NCI-H2196 (cell line): Measurements from ENCODE around the gene CSRP3.

Experiments
- DNase-seq: peaks from one replicate; lab custom pipeline; 2025; ENCODE audit not compliant: unreplicated experiment; lab: John Stamatoyannopoulos, UW

Gene CSRP3

DNA sequence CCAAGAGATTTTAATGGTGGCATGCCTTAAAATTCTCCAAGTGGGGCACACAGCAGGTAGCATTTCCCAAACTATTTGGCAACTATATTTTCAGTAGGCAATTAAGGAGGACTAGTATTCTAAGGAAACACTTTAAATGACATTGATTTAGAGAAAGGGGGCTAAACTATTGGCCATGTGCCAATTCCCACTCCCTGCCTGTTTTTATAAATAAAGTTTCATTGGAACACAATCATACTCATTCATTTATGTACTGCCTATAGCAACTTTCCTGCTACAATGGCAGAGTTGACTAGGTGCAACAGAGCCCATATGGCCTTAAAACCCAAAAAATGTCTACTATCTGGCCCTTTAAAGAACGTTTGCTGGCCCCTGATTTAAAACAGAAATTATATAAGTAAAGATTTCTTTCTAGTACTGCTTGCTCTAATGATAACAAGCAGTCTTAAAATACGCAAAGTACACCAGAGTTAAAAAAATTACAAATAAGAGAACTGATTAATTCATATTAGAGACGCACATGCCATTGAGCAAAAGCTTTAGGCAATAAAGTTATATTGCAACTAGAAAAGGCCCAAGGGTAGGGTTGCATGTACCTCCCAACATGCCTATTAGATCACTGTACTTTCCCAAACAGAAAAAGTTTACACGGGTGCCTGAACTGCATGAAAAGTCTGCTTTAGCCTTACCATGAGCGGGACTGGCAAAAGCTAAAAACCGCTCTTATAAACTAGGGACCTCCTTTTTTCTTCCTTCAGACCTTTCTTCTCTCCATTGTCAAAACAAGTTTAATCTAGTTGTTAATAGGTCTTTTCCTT is 24.8 kb upstream of the CSRP3 start:
- no peak for DNase-seq

DNA sequence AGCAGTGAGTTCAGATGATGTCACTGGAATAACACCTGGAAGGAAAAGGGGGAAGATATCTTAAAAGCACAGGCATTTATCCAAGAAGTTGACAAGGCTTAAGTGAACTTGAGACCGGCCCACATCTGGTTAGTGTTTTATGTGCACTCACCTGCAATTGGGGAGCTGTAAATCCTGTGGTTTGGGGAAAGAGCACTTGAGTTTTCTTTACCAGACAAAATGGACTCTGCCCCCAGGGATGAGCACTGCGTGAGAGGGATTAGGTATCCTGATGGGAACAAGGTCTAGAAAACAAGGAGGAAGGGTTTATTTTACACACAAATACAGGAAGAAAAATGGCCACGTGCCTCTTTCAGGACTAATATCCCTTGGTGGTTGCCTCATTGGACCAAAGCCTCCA is 23.8 kb upstream of the CSRP3 start:
- no peak for DNase-seq

DNA sequence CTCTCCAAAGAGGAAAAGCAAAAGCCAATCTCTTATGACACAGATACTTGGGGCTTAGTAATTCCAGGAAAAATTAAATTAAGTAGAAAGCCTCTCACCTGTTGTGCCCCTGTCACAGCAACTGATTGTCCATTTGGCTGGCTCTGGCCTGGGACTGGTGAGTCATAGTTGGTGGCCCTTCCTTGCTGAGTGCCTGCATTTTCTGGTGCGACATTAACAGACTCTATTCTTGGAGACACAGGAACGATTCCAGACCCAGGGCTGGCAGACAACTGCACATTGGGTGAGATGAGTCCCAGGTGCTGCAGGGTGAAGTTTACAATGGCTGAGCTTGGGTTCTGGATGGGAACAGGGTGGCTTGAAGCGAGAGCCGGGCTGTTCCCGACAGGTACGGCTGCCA is 23.3 kb upstream of the CSRP3 start:
- DNase-seq, result no peak

DNA sequence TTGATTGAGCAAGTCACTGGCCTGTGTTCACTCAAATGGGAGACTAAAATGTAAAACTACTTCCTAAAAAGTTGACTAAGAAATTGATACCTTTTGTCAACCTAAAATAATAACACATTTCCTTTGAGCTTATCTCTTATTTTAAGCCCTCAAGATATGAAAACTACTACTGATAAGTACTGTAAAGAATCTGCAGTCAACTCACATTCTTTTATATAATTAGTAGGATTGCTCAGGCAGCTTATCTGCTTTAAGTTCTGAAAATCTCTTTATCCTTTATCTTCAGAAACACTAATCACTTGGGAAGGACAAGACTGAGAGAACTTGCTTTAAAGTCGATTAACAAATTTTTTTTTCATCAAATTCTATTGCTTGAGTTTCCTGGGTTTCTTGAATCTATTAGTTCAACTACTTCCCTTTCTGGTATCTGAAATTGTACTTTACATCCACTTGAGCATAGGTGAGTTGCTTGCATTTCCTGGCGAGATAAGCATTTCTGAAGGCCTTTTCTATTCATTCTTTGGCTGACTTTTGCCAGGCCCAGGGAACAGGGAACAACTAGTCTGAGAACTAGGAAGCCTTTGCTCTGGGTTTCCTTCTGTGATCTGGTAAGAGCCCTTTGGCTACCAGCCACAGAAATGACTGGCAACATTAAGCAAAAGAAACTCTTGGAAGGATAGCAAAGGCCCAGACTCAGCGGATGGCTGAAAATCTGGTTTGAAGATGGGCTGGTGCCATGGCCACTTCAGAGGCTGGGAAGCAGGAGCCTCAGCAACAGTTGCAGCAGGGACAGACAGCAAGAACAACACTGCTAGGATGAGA is 19.3 kb upstream of the CSRP3 start:
- no peak for DNase-seq

DNA sequence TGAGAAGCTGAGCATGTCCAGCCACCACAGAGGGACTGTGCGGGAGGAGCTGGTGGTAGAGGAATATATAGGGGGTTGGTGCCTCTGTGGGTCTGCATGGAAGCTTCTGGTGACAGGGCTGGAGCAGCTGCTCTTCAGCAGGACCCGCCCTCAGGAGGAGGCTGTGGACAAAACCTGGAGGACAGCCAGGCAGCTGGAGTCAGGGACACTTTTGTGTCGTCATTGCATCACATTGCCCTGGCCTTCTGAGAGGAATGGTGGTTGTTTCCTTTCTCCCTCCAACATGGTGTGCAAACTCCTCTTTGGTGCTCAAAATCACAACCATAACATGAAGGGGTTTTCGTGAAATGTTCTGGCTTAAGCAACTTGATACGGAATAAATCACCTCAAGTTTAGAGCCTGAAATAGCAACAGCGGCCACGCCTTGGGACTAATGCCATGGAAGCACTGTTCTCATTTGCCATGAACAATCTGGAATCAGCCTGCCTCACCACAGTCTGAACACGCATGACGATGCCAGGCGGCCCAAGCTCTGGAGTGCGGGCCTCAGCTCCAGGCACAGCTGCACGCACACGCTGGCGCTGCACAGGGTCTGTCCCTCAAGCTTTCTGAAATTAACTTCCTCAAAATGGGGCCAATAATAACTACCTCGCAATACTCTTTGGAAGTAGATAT is 17.1 kb upstream of the CSRP3 start:
- DNase-seq, result peak; percentile 56

DNA sequence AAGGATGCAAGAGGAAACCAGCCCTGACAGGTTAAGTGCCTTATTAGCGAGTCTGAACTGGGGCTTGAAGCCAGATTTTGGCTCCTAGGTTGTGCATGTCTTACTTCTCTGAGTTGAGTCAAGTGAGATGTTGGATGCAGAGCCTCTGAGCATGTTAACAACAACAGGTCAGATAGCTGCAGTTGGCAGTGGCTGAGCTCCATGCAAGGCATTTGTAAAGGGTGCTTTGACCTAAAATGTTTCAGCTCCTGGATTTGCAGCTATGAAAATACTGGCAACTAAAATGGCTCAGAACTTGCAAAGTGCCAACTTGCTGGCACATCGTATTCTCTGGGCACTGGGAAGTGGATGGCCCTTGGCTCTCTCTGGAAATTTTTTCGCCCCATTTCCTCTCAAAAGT is 16.4 kb upstream of the CSRP3 start:
- DNase-seq, result no peak

DNA sequence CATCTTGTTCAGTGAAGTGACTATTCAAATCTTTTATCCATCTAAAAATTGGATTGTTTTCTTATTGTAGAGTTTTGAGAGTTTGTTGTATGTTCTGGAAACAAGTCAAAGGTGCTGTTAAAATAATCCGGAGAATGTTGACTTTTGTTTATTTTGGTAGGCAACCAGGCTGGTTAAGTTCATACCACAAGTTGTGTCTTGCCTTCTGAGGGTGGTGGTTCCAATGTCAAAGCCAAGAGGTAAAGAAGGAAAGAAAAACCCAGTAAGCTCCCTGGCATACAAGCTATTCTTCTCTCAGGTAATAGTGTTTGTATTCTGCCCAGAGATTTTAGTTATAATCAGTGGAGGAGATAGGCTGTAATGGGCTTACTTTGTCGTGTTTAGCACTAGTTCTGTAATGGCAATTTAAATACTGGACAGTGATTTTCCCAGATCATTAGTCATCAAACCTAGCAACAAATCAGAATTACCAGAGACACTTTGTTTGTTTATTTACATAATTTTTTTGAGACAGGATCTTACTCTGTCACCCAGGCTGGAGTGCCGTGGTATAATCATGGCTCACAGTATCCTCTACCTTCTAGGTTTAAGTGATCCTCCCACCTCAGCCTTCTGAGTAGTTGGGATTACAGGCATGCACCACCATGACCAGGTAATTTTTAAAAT is 15.1 kb upstream of the CSRP3 start:
- peak; percentile 18 for DNase-seq

DNA sequence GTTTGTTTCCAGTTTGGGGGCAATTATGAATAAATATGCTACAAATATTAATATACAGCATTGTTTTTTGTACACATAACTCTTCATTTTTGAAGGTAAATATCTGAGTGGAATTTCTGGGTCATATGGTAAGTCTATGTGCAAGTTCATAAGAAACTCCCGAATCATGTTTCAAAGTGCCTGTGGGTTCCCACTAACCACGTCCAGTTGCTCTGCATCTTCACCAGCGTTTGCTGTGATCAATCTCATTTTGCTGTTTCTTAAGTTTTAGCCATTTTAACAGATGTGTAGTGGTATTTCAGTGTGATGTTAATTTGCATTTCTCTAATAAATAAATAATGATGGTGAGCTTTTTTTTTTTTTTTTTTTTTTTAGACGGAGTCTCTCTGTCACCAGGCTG is 14.2 kb upstream of the CSRP3 start:
- no peak for DNase-seq

DNA sequence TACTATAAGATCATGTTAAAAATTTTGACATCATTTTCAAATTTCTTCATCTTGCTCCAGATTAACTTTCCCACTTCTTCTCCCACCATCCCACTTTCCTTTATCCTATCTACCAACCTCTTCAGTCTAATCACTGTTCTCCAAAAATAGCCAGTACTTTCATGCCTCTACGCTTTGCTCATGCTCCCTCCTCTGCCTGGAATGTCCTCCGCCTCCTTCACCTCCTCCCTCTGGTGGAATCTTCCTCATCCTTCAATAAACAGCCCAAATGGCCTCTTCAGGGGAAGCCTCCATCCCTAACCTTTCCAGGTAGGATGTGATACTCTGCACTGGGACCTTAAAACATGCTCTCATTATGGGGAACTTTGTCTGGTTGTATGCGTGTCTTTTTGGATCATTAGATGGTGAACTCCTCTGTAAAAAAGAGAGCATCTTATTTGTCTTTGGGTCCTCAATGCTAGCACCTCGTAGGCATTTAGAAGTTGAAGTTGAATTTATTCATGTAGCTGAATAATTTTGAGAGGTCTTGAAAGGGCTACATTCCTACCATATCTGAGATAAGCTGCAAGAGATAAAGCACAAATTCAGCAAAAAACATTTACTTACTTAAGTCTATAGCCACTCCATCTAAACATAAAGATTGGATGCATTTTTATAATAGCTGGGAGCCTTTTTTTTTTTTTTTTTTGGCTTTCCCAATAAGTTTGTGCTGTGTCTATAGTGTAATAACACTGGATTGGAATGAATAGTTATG is 8.0 kb upstream of the CSRP3 start:
- DNase-seq, result no peak

DNA sequence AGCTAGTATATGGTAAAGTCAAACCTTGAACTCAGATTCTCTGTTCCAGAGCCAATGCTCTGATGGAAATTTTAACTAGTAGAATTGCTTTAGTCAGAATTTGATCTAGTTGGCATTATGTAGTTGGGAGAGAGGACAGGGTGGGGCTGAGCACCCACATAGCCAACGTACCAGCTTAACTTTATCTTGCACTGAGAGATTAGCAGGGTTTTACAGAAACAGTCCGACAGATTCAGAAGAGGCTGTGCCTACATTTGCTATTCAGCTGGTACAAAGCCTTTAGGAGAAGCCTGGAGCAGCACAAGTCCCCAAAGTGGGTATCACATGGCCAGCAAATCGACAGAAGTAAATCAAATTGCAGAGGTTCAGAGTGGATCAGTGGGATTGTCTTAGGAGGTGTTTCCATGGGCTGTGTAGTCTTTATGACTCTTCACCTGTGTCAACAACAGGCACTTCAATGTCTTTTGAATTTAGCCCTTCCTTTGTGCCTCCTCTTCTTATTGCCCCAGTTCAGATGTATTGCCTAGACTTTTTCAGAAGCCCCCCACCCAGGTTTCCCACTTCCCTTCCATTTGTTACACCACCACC is 7.3 kb upstream of the CSRP3 start:
- no peak for DNase-seq

DNA sequence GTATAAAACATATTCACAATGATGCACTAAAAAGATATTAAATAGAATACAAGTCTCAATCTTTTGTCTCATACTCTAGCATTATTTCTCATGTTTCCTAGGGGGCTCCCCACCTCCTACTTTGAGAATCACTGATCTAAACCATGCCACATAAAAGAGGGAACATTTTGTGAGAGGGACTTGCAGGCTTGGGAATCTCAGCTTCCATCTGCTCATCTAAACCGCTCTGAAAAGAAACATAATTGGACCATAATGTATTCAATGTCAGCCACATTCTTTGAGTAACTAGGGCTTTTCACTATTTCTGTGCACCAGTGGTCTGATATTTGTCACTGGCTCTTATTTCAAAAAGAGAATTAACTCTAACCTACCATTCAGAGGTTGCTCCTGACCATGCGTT is 6.4 kb upstream of the CSRP3 start:
- DNase-seq, result no peak

DNA sequence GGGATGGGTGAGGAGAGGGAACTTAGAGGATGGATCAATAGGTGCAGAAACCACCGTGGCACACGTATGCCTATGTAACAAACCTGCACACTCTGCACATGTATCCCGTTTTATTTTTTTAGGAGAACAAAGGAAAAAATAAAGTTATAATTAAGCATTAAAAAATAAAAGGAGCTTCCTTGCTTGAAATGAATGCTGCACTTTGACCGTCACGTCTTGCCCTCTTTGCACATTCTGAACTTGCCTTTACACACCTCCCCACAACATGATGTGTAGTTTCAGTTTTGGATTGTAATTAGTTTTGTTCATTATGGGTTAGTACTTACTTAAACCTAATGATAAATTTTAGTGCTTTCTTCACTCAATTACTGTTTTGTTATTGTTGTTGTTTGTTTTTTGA is 3.1 kb upstream of the CSRP3 start:
- DNase-seq, result no peak

DNA sequence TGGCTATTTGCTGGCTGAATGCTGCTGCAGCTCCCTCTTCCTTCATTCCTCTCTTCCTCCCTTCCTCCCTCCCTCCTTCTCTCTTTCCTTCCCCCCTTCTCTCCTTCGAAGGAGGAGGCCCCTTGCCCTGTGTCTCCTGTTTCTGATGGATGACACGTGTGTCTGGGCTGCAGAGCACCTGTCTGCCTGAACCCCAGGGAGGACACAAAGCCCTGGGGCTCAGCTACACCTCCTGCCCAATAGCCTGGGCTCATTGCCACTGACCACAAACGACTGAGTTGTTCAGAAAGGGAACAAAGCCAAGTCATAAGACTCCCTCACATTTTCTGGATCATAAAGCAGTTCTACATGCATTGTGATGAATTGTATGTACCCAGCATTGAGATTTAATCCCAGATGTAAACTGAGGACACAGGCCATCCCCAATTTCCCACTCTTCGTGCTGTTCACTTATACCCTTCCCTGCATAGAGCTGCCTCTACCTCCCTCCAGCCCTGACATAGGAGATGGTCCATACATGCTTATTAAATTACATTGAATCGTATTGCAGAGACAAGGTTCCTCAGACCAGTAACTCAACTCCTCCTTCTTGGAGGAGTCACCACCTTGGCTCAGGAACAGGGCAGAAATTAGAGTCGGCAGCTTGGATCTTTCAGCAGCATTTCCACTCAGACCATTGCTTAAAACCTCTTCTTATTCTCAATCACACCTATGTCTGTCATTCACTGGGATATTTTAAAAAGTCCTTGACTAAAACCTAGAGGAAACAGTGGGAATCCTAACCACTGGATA is 1.2 kb downstream of the CSRP3 start:
- peak; percentile 92 for DNase-seq

DNA sequence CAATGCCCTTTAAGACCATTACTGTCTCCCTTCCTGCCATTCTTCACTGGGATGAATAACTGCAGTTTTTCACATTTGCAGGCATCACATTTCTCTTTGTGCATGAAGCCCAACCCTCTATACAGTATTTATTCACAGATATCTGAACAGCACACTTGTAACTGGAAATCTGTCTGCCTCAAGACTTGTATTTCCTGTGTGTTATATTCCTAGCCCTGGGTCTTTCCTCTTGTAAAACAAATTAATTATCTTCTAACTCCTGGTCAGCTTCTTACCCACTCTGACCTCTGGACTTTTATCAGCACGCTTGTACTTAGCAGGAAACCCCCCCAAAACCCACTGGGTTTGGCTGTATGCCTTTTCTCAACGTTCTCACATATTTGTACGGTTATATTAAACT is 2.0 kb downstream of the CSRP3 start:
- peak; percentile 11 for DNase-seq

DNA sequence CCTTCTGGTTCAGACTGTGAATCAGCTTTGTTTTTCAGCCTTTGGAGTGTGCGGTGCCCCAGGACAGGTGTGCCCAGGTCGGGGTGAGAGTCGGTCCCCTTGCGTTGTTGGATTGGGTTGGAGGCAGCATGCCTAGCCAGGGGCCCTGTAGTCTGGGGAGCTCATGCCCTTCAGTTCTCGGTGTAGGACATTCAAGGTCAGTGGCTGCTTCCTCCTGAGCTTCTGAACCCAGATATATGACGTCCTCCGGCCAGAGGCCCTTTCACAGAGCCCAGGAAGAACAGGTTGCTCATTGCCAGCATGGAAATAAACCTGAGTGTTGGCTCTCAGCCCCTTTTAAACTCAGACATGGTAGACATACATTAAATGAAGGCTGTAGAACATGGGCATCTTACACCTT is 2.7 kb downstream of the CSRP3 start:
- no peak for DNase-seq

DNA sequence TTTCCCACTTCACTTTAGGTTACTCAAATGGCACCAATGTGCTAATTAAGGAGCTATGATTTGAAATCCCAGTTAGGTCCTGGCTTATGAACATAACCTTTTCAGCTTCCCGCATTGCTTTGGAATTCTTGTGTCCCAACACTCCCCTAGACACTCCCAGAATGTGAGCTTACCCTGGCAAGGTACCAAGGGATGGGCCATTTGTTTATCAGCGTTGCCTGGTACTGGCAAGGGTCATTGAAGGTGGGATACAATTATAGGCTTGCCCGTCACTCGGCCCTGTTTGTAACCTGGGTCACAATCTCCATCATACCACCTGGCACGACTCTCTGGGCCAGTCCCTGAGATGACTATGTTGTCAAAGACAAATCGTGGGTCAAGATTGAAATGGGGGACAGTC is 5.4 kb downstream of the CSRP3 start:
- DNase-seq, result no peak

DNA sequence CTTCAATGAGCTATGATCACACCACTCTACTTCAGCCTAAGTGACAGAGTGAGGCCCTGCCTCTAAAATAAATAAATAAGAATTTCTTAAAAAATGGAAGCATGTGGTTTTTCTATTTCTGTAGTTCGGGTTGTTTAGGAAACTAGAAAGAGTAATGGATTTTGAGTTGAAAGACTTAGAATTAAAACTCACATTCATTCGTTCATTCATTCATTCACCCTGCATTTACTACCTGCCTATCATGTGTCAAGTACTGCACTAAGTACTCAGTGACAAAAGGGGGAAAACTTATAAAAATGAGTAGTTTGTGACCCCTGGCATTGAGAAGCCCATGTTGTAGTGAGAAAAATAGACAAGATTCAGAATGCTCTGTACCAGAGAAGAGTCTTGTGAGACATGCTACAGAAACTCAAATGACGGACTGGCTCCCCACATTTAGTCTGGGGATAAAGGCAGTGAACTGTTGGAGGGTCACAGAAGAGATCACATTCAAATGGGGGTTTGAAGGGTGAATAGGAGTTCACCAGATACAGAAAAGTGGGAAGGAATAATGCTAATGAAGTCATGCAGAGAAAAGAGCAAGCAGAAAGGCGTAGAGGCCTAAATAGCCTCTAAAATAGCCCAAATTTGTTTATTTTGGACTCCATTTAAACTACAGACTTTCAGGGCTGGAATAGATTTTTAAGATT is 7.0 kb downstream of the CSRP3 start:
- no peak for DNase-seq

DNA sequence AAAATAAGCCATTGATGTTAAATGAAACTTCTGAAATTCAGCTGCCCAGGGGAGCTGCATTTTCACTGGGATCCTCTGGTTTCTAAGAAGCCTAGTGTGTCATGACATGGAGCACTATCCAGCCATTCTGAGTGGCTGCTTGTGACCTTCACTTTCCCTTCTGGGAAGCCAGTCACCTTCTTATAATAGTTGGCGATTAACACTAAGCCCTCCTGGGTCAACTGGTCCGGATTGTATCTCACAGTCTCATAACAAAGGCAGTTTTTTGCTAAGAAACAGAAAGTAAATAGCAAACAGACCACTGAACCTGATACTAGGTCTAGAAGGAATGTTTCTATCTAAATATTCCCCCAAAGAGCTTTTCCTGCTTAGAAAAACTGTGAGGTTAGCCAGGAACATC is 7.9 kb downstream of the CSRP3 start:
- peak; percentile 35 for DNase-seq
